Measurements from ENCODE around the gene CDYL. TPM values are rescaled to one million over a fixed set of nuclear protein-coding genes. Genes with fewer than 3 reads are reported as not detected.

Gene CDYL
- total RNA-seq, 3 donors from 2014 or later (not counting 1 experiment from before 2014, with no cell fraction given): 81.3 to 101 (median 83.8) TPM

DNA sequence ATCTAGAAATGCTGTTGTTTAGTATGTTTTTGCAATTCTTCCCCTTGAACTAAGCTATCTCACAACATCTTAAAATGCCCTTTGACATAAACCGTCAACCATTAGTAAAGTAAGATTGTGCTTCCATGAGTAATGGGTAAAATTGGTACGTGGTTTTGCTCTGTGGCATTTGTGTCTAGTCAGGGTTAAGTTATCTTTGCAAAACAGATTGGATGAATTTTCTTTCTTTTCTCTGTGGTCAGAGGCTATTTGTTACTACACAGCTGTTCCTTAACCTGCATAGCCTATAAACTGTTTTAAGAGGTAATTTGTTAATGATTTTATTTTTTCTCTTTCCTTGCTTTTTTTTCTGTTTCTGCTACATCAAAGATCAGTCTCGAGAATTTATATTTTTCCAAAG, 152.2 kb downstream of the CDYL start:
- H3K27me3 Mint-ChIP-seq (ENCODE audit: low read depth in 2 of 2): no peaks in the 10 kb centered on the region
- peaks cover 9% of the 10 kb centered on the region for H3K4me1 ChIP-seq (ENCODE audit: control insufficient read depth, insufficient read depth, low read length)
- intact Hi-C loops (cut with micrococcal nuclease): no loop called here
- H3K36me3 Mint-ChIP-seq: no peaks in the 10 kb centered on the region
- H3K4me1 Mint-ChIP-seq: peaks cover 78 to 84% of the 10 kb centered on the region in 2 donors
- no peak overlapping the region for H3K4me3 ChIP-seq (ENCODE audit: low read length)
- no peaks in the 10 kb centered on the region for H3K9me3 Mint-ChIP-seq
- no peak for ATAC-seq
- no peaks in the 10 kb centered on the region for H3K36me3 ChIP-seq (ENCODE audit: control insufficient read depth, insufficient read depth, low read length)
- DNase-seq: no peak
- TF ChIP-seq, protein P1, sequence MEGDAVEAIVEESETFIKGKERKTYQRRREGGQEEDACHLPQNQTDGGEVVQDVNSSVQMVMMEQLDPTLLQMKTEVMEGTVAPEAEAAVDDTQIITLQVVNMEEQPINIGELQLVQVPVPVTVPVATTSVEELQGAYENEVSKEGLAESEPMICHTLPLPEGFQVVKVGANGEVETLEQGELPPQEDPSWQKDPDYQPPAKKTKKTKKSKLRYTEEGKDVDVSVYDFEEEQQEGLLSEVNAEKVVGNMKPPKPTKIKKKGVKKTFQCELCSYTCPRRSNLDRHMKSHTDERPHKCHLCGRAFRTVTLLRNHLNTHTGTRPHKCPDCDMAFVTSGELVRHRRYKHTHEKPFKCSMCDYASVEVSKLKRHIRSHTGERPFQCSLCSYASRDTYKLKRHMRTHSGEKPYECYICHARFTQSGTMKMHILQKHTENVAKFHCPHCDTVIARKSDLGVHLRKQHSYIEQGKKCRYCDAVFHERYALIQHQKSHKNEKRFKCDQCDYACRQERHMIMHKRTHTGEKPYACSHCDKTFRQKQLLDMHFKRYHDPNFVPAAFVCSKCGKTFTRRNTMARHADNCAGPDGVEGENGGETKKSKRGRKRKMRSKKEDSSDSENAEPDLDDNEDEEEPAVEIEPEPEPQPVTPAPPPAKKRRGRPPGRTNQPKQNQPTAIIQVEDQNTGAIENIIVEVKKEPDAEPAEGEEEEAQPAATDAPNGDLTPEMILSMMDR (IDR thresholded peaks at IDR 0.05): no peak
- H3K4me3 Mint-ChIP-seq: no peak overlapping the region
- 30% methylated on average over 1 of the region's 3 CpGs for WGBS (ENCODE audit: insufficient coverage)
- no peaks in the 10 kb centered on the region for H3K27me3 ChIP-seq (ENCODE audit: control insufficient read depth, insufficient read depth, low read length)
- no peak overlapping the region for H3K27ac Mint-ChIP-seq
- no peaks in the 10 kb centered on the region for H3K9me3 ChIP-seq (ENCODE audit: control insufficient read depth, insufficient read depth, low read length)
- H3K27ac ChIP-seq (ENCODE audit: low read length): no peak overlapping the region

DNA sequence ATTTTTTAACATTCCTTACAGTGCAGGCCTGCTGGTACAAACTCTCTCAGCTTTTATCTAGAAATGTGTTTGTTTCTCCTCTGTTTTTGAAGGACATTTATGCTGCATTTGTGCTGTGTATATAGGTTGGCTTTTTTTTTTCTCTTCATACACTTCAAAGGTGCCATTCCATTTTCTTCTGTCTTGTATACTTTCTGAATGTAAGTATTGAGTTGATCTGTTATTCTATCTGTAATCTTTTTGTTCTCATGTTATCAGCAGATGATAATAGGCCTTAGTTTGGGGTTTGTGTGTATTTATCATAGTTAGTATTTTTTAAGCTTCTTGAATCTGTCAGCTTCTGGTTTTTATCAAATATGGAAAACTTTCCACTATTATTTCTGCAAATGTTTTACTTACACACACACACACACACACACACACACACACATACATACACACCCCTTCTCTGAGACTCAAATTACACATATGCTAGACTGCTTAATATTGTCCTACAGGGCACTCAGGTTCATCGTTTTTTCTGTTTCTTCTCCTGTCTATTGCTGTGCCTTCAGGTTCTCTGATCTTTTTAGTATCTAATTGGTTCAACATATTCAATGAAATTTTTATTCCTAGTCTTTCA, 153.0 kb downstream of the CDYL start:
- H3K36me3 ChIP-seq (ENCODE audit: control insufficient read depth, insufficient read depth, low read length): no peaks in the 10 kb centered on the region
- TF ChIP-seq, protein P1 (IDR thresholded peaks at IDR 0.05): no peak
- Mint-ChIP-seq H3K4me1 (peaks cover 80 to 87% of the 10 kb centered on the region in 2 donors), H3K9me3 (no peaks in the 10 kb centered on the region), H3K4me3 (no peak overlapping the region), H3K27me3 (ENCODE audit: low read depth in 2 of 2) (no peaks in the 10 kb centered on the region), H3K27ac (no peak overlapping the region), H3K36me3 (no peaks in the 10 kb centered on the region)
- WGBS (ENCODE audit: insufficient coverage): 100% methylated on average over 1 of the region's 1 CpG
- H3K27ac ChIP-seq (ENCODE audit: low read length): no peak overlapping the region
- H3K4me1 ChIP-seq (ENCODE audit: control insufficient read depth, insufficient read depth, low read length): peaks cover 9% of the 10 kb centered on the region
- no peaks in the 10 kb centered on the region for H3K9me3 ChIP-seq (ENCODE audit: control insufficient read depth, insufficient read depth, low read length)
- DNase-seq (no peak), ATAC-seq (no peak)
- intact Hi-C loops (cut with micrococcal nuclease): no loop called here
- H3K27me3 ChIP-seq (ENCODE audit: control insufficient read depth, insufficient read depth, low read length): no peaks in the 10 kb centered on the region
- H3K4me3 ChIP-seq (ENCODE audit: low read length): no peak overlapping the region

DNA sequence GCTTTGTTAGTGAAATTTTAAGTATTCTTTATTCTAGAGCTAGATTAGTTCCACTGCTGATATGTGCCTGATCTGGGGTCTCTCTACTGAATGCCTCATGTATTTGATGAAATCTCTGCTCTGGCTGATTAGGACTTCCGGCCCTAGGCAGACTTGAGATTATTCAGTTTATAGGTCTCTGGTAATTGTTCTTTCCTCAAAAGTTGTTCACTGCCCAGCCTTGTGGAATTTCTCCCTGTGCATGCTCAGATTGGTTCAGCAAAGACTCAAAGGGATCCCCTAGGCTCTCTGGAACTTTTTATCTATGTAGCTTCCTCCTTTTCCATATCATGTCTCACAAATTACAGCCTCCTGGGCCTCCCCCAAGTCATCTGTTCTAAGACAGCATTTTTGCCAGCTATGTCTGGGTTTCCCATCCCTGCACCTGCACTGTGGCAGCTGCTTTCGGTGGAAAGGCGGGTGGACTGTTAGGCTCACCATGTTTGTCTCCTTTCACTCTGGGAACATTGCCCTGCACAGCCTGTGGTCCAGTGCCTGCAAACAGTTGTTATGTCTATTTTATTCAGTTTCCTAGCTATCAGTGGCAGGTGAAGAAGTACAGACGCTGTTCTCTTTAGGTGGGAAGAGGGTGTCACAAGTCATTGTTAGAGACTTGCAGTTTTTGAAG, 154.0 kb downstream of the CDYL start:
- Mint-ChIP-seq H3K27ac (no peak overlapping the region), H3K4me1 (peaks cover 78 to 86% of the 10 kb centered on the region in 2 donors), H3K9me3 (no peaks in the 10 kb centered on the region), H3K36me3 (no peaks in the 10 kb centered on the region), H3K27me3 (ENCODE audit: low read depth in 2 of 2) (no peaks in the 10 kb centered on the region), H3K4me3 (no peak overlapping the region)
- Histone ChIP-seq H3K36me3 (ENCODE audit: control insufficient read depth, insufficient read depth, low read length) (no peaks in the 10 kb centered on the region), H3K27me3 (ENCODE audit: control insufficient read depth, insufficient read depth, low read length) (no peaks in the 10 kb centered on the region), H3K27ac (ENCODE audit: low read length) (no peak overlapping the region), H3K4me3 (ENCODE audit: low read length) (no peak overlapping the region), H3K9me3 (ENCODE audit: control insufficient read depth, insufficient read depth, low read length) (no peaks in the 10 kb centered on the region), H3K4me1 (ENCODE audit: control insufficient read depth, insufficient read depth, low read length) (peaks cover 9% of the 10 kb centered on the region)
- no peak for DNase-seq
- TF ChIP-seq, protein P1 (IDR thresholded peaks at IDR 0.05): no peak
- intact Hi-C loops (cut with micrococcal nuclease): no loop called here
- ATAC-seq: no peak
- 86% methylated on average over 4 of the region's 4 CpGs for WGBS (ENCODE audit: insufficient coverage)

Data from natural killer cell (primary cell).